SK-N-SH treated with all-trans-retinoic acid at 6 μM for 48 hours (cell line): ENCODE measurements around the gene RAB6A.
"Not testable (repeated sequence)": the region's sequence is repeated elsewhere in the genome, so short reads cannot be mapped to it uniquely, and the experiment has no call there.

ENCODE experiments used
- ATAC-seq: fragments of 200-7000 bp; cut with Tn5 transposase; 3 replicates; pipeline ENCODE4 v1.9.1; 2020; ENCODE audit warnings: mild to moderate bottlenecking, moderate library complexity
- BACH2 ChIP-seq: fragments of 250-450 bp; sonication (Bioruptor Pico); IDR thresholded peaks from 2 replicates; pipeline ENCODE4 v1.9.0; 2021; ENCODE audit warnings: mild to moderate bottlenecking, borderline replicate concordance
- CREB5 ChIP-seq: fragments of 250-450 bp; sonication (Bioruptor Pico); IDR thresholded peaks from 2 replicates; pipeline ENCODE4 v1.5.1; 2020; ENCODE audit warnings: low read depth, mild to moderate bottlenecking, moderate library complexity
- CSDC2 ChIP-seq: fragments of 250-450 bp; sonication (Bioruptor Pico); IDR thresholded peaks from 2 replicates; pipeline ENCODE4 v1.5.0; 2020; ENCODE audit warnings: mild to moderate bottlenecking, moderate library complexity
- CSRNP3 ChIP-seq: fragments of 250-450 bp; sonication (Bioruptor Pico); IDR thresholded peaks from 2 replicates; pipeline ENCODE4 v1.5.1; 2021; ENCODE audit warnings: mild to moderate bottlenecking, moderate library complexity
- GLIS3 ChIP-seq: fragments of 250-450 bp; sonication (Bioruptor Pico); IDR thresholded peaks from 2 replicates; pipeline ENCODE4 v1.5.0; 2020; ENCODE audit warnings: mild to moderate bottlenecking, moderate library complexity
- ISL1 ChIP-seq: fragments of 250-450 bp; sonication (Bioruptor Pico); IDR thresholded peaks from 2 replicates; pipeline ENCODE4 v2.1.2; 2022; ENCODE audit warnings: mild to moderate bottlenecking, moderate library complexity
- OSR1 ChIP-seq: fragments of 250-450 bp; sonication (Bioruptor Pico); IDR thresholded peaks from 2 replicates; pipeline ENCODE4 v1.8.0; 2022; ENCODE audit warnings: moderate library complexity, mild to moderate bottlenecking, inconsistent platforms
- PATZ1 ChIP-seq: fragments of 250-450 bp; sonication (Bioruptor Pico); IDR thresholded peaks from 2 replicates; pipeline ENCODE4 v1.8.0; 2020; ENCODE audit warnings: mild to moderate bottlenecking, moderate library complexity, borderline replicate concordance
- POU6F1 ChIP-seq: fragments of 250-450 bp; sonication (Bioruptor Pico); IDR thresholded peaks from 2 replicates; pipeline ENCODE4 v1.8.0; 2021; ENCODE audit warnings: low read depth, mild to moderate bottlenecking, moderate library complexity, borderline replicate concordance
- PPARA ChIP-seq: fragments of 250-450 bp; sonication (Bioruptor Pico); IDR thresholded peaks from 2 replicates; pipeline ENCODE4 v1.5.0; 2020; ENCODE audit warnings: mild to moderate bottlenecking, borderline replicate concordance
- RARB ChIP-seq: fragments of 250-450 bp; sonication (Bioruptor Pico); IDR thresholded peaks from 2 replicates; pipeline ENCODE4 v1.8.0; 2021; ENCODE audit warnings: mild to moderate bottlenecking, moderate library complexity
- SNAI2 ChIP-seq: fragments of 250-450 bp; sonication (Bioruptor Pico); IDR thresholded peaks from 2 replicates; pipeline ENCODE4 v1.5.0; 2020; ENCODE audit warnings: mild to moderate bottlenecking, moderate library complexity
- TCF4 ChIP-seq: fragments of 250-450 bp; sonication (Bioruptor Pico); IDR thresholded peaks from 2 replicates; pipeline ENCODE4 v1.8.0; 2021; ENCODE audit warnings: mild to moderate bottlenecking, moderate library complexity, borderline replicate concordance
- TSHZ2 ChIP-seq: fragments of 250-450 bp; sonication (Bioruptor Pico); IDR thresholded peaks from 2 replicates; pipeline ENCODE4 v1.5.0; 2020; ENCODE audit warnings: mild to moderate bottlenecking, moderate library complexity
- ZC3H10 ChIP-seq: fragments of 250-450 bp; sonication (Bioruptor Pico); IDR thresholded peaks from 2 replicates; pipeline ENCODE4 v1.5.1; 2021; ENCODE audit warnings: mild to moderate bottlenecking, moderate library complexity
- ZFP3 ChIP-seq: fragments of 250-450 bp; sonication (Bioruptor Pico); IDR thresholded peaks from 2 replicates; pipeline ENCODE4 v1.5.0; 2020; ENCODE audit warnings: mild to moderate bottlenecking, moderate library complexity
- ZNF565 ChIP-seq: fragments of 450-650 bp; formaldehyde crosslinking; conservative IDR thresholded peaks from 2 replicates; pipeline ENCODE4 v1.5.0; 2020; ENCODE audit warnings: low read depth, mild to moderate bottlenecking, moderate library complexity
- ZNF70 ChIP-seq: fragments of 450-650 bp; formaldehyde crosslinking; IDR thresholded peaks from 2 replicates; pipeline ENCODE4 v1.5.0; 2020; ENCODE audit warnings: mild to moderate bottlenecking, moderate library complexity
- ZNF8 ChIP-seq: fragments of 450-650 bp; formaldehyde crosslinking; IDR thresholded peaks from 2 replicates; pipeline ENCODE4 v1.5.0; 2020; ENCODE audit warnings: mild to moderate bottlenecking, moderate library complexity

The RAB6A gene

GRCh38 chr11:73748300-73748699, 12.6 kb downstream of the RAB6A start (continued):
- TF ChIP-seq PATZ1 (CRISPR knock-in tag) (no peak), SNAI2 (CRISPR knock-in tag) (no peak)

GRCh38 chr11:73747762-73748161, 13.1 kb downstream of the RAB6A start:
- TF ChIP-seq PPARA (CRISPR knock-in tag) (no peak), TSHZ2 (CRISPR knock-in tag) (no peak), ZNF565 (no peak), CSRNP3 (no peak), TCF4 (no peak), SNAI2 (CRISPR knock-in tag) (no peak), ZC3H10 (CRISPR knock-in tag) (no peak), ISL1 (CRISPR knock-in tag) (no peak), RARB (CRISPR knock-in tag) (no peak), POU6F1 (CRISPR knock-in tag) (no peak), ZFP3 (CRISPR knock-in tag) (no peak), ZNF8 (CRISPR knock-in tag) (no peak)
- no peak for ATAC-seq

GRCh38 chr11:73746701-73747100, 14.2 kb downstream of the RAB6A start:
- no peak for ATAC-seq
- no peak for TF ChIP-seq RARB (CRISPR knock-in tag)
- TF ChIP-seq CSRNP3, result no peak
- TF ChIP-seq BACH2 (CRISPR knock-in tag), result no peak

- TF ChIP-seq CSDC2 (CRISPR knock-in tag) (no peak), GLIS3 (CRISPR knock-in tag) (no peak), CREB5 (CRISPR knock-in tag) (no peak), PPARA (CRISPR knock-in tag) (no peak), OSR1 (no peak), ZFP3 (CRISPR knock-in tag) (no peak), POU6F1 (CRISPR knock-in tag) (no peak), SNAI2 (CRISPR knock-in tag) (no peak), ZNF70 (no peak), CSRNP3 (no peak)
- ATAC-seq, result no peak
Measured at GRCh38 chr11:73743045-73743444, 17.8 kb downstream of the RAB6A start.

- not testable (repeated sequence) for ATAC-seq
Measured at GRCh38 chr11:73735959-73736358, 24.9 kb downstream of the RAB6A start.
